Stomach (tissue), 4 donors: ENCODE data around the gene PRKCB.

Source experiments
- EP300 ChIP-seq: sonication (generic); formaldehyde crosslinking; IDR thresholded peaks from one replicate; pipeline ENCODE4 v1.6.1; 2017; ENCODE audit warnings: antibody characterized with exemption
- POLR2A ChIP-seq, 4 donors: fragments of 450-650 bp; IDR thresholded peaks; one replicate each; pipeline ENCODE4 v1.6.1; 2016; ENCODE audit warnings: antibody characterized with exemption in 4 of 4, control low read depth in 2 of 4, mild to moderate bottlenecking in 1 of 4, moderate library complexity in 1 of 4
- POLR2AphosphoS5 ChIP-seq, 3 donors: sonication (generic); formaldehyde crosslinking; IDR thresholded peaks; one replicate each; pipeline ENCODE4 v1.6.1; 2016; ENCODE audit warnings: antibody characterized with exemption in 3 of 3
- TF ChIP-seq, protein P1 (sequence below), 7 experiments: fragments of 450-650 bp in 4 of 7; fragments of 200-600 bp in 3 of 7; sonication (generic) in 3 of 7; IDR thresholded peaks; one replicate each; pipeline ENCODE4 v1.5.1; 2016 to 2019; ENCODE audit warnings: antibody characterized with exemption in 7 of 7, control low read depth in 2 of 7, mild to moderate bottlenecking in 1 of 7

- TF ChIP-seq POLR2A (IDR thresholded peaks at IDR 0.05): no peak
- TF ChIP-seq, protein P1, sequence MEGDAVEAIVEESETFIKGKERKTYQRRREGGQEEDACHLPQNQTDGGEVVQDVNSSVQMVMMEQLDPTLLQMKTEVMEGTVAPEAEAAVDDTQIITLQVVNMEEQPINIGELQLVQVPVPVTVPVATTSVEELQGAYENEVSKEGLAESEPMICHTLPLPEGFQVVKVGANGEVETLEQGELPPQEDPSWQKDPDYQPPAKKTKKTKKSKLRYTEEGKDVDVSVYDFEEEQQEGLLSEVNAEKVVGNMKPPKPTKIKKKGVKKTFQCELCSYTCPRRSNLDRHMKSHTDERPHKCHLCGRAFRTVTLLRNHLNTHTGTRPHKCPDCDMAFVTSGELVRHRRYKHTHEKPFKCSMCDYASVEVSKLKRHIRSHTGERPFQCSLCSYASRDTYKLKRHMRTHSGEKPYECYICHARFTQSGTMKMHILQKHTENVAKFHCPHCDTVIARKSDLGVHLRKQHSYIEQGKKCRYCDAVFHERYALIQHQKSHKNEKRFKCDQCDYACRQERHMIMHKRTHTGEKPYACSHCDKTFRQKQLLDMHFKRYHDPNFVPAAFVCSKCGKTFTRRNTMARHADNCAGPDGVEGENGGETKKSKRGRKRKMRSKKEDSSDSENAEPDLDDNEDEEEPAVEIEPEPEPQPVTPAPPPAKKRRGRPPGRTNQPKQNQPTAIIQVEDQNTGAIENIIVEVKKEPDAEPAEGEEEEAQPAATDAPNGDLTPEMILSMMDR (IDR thresholded peaks at IDR 0.05): no peak
- no peak for TF ChIP-seq EP300
- no peak for TF ChIP-seq POLR2AphosphoS5 (IDR thresholded peaks at IDR 0.05)
Measured at GRCh38 chr16:24074574-24074973, 238.8 kb downstream of the PRKCB start.
